ENCODE results near the gene LCN6.

The LCN6 gene

GRCh38 chr9:136741883-136742571 is 6.3 kb downstream of the LCN6 start:
- DNase-seq = no peak

- no peak for DNase-seq
These were observed 7.1 kb downstream of the LCN6 start for GRCh38 chr9:136740971-136741882.

- no peak for DNase-seq
These were observed 7.8 kb downstream of the LCN6 start for GRCh38 chr9:136740491-136740890.

GRCh38 chr9:136740069-136740468 is 8.3 kb downstream of the LCN6 start:
- DNase-seq = no peak

GRCh38 chr9:136739509-136739908 is 8.8 kb downstream of the LCN6 start:
- no peak for DNase-seq

- no peak for DNase-seq
These were observed 9.4 kb downstream of the LCN6 start for GRCh38 chr9:136738960-136739359.

- DNase-seq = no peak
These were observed 12.4 kb downstream of the LCN6 start for GRCh38 chr9:136735812-136736480.

GRCh38 chr9:136734837-136735496 is 13.4 kb downstream of the LCN6 start:
- no peak for DNase-seq

GRCh38 chr9:136733611-136734010 is 14.7 kb downstream of the LCN6 start:
- DNase-seq = no peak

- DNase-seq = no peak
These were observed 15.7 kb downstream of the LCN6 start for GRCh38 chr9:136732444-136733178.

- no peak for DNase-seq
These were observed 18.4 kb downstream of the LCN6 start for GRCh38 chr9:136729926-136730325.

GRCh38 chr9:136729144-136729543 is 19.2 kb downstream of the LCN6 start:
- DNase-seq = no peak

- no peak for DNase-seq
These were observed 19.7 kb downstream of the LCN6 start for GRCh38 chr9:136728548-136729123.

GRCh38 chr9:136728080-136728547 is 20.2 kb downstream of the LCN6 start:
- DNase-seq = peak; percentile 76

- DNase-seq = no peak
These were observed 21.6 kb downstream of the LCN6 start for GRCh38 chr9:136726631-136727191.

- DNase-seq = no peak
These were observed 22.2 kb downstream of the LCN6 start for GRCh38 chr9:136726118-136726517.

GRCh38 chr9:136725612-136726011 is 22.7 kb downstream of the LCN6 start:
- no peak for DNase-seq

GRCh38 chr9:136724772-136725171 is 23.6 kb downstream of the LCN6 start:
- DNase-seq = no peak

- no peak for DNase-seq
These were observed 24.3 kb downstream of the LCN6 start for GRCh38 chr9:136723989-136724388.

- DNase-seq = no peak
These were observed 24.9 kb downstream of the LCN6 start for GRCh38 chr9:136723362-136723976.

GRCh38 chr9:136722969-136723356 is 25.4 kb downstream of the LCN6 start:
- no peak for DNase-seq
